Lower leg skin (tissue), 4 donors: ENCODE measurements around the gene KTI12. TPM values are rescaled to one million over a fixed set of nuclear protein-coding genes. Genes with fewer than 3 reads are reported as not detected.
"Not testable (repeated sequence)": the region's sequence is repeated elsewhere in the genome, so short reads cannot be mapped to it uniquely, and the experiment has no call there.

Experiments used
- DNase-seq, 2 donors: peaks; one replicate each; pipeline ENCODE4 v3.0.0-alpha.2; 2019; ENCODE audit warnings: low spot score in 2 of 2
- H3K4me3 ChIP-seq: fragments of 200-600 bp; sonication (generic); 2 replicates; pipeline ENCODE4 v1.5.1; 2017; ENCODE audit warnings: mild to moderate bottlenecking, low read depth; ENCODE audit not compliant: poor library complexity, severe bottlenecking
- POLR2A ChIP-seq, 2 donors: fragments of 450-650 bp; IDR thresholded peaks; one replicate each; pipeline ENCODE4 v1.6.1; 2016 to 2017; ENCODE audit warnings: antibody characterized with exemption in 2 of 2, mild to moderate bottlenecking in 1 of 2, moderate library complexity in 1 of 2
- WGBS, 2 donors: methylation state at CpG; one replicate each; pipeline ENCODE4 v1.1.5; 2018; 5-methylcytosine and 5-hydroxymethylcytosine counted together
- intact Hi-C: fragments of 100-400 bp; cut with DNase I; formaldehyde crosslinking; loops from one replicate; pipeline ENCODE4 v1.15.0; 2023; ENCODE audit warnings: low total_unique reads
- total RNA-seq, 4 donors: library from RNA; depleted of rRNA; stranded (reverse); fragments of >200 nt; gene quantifications; one replicate each; pipeline ENCODE4 v1.1.0, GENCODE V29; 2016
- TF ChIP-seq, protein P1 (sequence below), 3 donors: fragments of 450-650 bp; IDR thresholded peaks; one replicate each; pipeline ENCODE4 v1.5.1; 2016; ENCODE audit warnings: antibody characterized with exemption in 3 of 3, mild to moderate bottlenecking in 3 of 3, moderate library complexity in 2 of 3

The KTI12 gene, protein sequence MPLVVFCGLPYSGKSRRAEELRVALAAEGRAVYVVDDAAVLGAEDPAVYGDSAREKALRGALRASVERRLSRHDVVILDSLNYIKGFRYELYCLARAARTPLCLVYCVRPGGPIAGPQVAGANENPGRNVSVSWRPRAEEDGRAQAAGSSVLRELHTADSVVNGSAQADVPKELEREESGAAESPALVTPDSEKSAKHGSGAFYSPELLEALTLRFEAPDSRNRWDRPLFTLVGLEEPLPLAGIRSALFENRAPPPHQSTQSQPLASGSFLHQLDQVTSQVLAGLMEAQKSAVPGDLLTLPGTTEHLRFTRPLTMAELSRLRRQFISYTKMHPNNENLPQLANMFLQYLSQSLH
- total RNA-seq, result 1 to 10 TPM; 6.8 to 8.7 (median 7.1) TPM

DNA sequence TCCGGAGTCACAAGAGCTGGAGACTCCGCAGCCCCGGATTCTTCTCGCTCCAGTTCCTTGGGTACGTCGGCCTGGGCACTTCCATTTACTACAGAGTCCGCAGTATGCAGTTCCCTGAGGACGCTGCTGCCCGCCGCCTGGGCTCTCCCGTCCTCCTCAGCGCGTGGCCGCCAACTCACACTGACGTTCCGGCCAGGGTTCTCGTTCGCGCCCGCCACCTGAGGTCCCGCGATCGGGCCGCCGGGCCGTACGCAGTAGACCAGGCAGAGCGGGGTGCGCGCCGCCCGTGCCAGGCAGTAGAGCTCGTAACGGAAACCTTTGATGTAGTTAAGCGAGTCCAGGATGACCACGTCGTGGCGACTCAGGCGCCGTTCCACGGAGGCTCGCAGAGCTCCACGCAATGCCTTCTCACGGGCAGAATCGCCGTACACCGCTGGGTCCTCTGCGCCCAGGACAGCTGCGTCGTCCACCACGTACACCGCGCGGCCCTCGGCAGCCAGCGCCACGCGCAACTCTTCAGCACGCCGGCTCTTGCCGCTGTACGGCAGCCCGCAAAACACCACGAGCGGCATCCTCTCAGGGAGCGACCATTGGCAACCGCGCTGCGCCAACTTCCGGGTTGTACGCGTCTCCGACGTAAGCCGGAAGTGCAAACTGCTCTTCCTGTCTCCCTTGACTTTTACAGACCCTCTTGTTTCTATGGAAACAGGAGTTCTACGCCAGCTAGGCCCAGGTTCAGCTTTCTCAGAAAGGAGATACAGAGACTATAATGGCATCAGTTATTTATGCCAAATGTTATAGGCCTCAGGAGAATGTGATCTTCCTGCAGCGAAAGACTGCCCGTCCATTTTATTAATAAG is at the start of gene KTI12:
Gene KTI12 (minus strand): TSS at position 621 of the 860 bp plus-strand sequence. CDS start 49 bp downstream, at position 572.
- WGBS, 2 donors, result 2 to 5% methylated on average over 29 to 70 of the region's 78 CpGs
- intact Hi-C loops, result no loop called here

DNA sequence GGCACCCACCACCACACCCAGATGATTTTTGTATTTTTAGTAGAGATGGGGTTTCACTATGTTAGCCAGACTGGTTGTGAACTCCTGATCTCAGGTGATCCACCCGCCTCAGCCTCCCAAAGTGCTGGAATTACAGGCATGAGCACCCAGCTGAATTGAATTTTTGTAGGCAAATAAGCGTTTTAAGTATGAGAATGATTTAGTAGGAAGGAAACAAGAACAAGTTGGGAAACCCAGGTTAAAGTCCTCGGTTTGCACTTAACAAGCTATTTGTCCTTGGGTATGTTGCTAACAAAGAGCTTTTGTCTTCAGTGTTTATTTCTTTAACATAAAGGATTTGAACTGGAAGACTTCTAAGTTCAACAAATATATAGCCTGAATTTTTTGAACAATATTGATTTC is 46.4 kb upstream of the KTI12 start:
- TF ChIP-seq POLR2A (IDR thresholded peaks at IDR 0.05), result no peak
- TF ChIP-seq, protein P1, sequence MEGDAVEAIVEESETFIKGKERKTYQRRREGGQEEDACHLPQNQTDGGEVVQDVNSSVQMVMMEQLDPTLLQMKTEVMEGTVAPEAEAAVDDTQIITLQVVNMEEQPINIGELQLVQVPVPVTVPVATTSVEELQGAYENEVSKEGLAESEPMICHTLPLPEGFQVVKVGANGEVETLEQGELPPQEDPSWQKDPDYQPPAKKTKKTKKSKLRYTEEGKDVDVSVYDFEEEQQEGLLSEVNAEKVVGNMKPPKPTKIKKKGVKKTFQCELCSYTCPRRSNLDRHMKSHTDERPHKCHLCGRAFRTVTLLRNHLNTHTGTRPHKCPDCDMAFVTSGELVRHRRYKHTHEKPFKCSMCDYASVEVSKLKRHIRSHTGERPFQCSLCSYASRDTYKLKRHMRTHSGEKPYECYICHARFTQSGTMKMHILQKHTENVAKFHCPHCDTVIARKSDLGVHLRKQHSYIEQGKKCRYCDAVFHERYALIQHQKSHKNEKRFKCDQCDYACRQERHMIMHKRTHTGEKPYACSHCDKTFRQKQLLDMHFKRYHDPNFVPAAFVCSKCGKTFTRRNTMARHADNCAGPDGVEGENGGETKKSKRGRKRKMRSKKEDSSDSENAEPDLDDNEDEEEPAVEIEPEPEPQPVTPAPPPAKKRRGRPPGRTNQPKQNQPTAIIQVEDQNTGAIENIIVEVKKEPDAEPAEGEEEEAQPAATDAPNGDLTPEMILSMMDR (IDR thresholded peaks at IDR 0.05), result no peak
- H3K4me3 ChIP-seq, result no peak overlapping the region
- WGBS, 2 donors, result 77 to 86% methylated on average over 3 of the region's 3 CpGs
- no peak for DNase-seq
- intact Hi-C loops, result no loop called here

More for the DNA sequence above, at the start of gene KTI12:
- TF ChIP-seq, protein P1 (IDR thresholded peaks at IDR 0.05), result peak in 1 of 3 donors; percentile 37
- no peak for TF ChIP-seq POLR2A (IDR thresholded peaks at IDR 0.05)
- peak; percentile 72 to 96 for DNase-seq
- peak within 1 kb of the TSS; percentile 58 for H3K4me3 ChIP-seq

DNA sequence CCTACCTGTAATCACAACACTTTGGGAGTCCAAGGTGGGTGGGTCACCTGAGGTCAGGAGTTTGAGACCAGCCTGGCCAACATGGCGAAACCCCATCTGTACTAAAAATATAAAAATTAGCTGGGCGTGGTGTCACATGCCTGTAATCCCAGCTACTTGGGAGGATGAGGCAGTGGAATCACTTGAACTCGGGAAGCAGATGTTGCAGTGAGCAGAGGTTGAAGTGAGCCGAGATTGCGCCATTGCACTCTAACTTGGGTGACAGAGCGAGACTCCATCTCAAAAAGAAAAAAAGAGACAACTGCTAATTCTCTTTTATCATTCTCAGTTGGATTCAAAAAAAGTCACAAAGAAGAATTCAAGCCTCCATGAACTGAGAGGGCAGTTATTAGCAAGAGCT is 43.7 kb upstream of the KTI12 start:
- intact Hi-C loops, H3K4me3 ChIP-seq, DNase-seq: not testable (repeated sequence)
- WGBS, 2 donors, result 89 to 90% methylated on average over 6 of the region's 6 CpGs

DNA sequence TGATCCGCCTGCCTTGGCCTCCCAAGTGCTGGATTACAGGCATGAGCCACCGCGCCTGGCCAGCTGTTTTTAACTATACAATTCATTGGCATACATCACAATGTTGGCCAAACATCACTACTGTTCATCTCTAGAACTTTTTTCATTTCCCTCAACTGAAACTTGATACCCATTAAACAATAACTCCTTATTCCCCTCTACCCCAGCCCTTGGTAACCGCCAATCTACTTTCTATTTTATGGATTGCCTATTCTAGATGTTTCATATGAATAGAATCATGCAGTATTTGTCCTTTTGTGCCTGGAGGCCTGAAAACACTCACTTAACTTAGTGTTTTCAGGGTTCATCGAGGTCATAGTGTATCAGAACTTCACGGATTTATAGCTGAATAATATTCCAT is 38.7 kb upstream of the KTI12 start:
- 80 to 92% methylated on average over 6 of the region's 6 CpGs for WGBS, 2 donors

DNA sequence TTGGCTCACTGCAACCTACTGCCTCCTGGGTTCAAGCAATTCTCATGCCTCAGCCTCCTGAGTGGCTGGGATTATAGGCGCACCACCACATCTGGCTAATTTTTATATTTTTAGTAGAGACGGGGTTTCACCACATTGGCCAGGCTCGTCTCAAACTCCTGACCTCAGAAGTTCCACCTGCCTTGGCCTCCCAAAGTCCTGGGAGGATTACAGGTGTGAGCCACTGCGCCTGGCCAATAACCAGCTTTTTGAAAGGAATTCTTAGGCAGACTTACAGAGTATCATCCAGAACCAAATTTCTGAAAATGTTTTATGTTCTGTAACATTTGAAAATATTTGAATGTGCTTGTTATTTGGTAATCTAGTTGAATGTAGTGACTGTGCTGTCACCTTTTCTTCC is 37.1 kb upstream of the KTI12 start:
- WGBS, 2 donors, result 84 to 90% methylated on average over 4 of the region's 4 CpGs

More for the DNA sequence above, 38.7 kb upstream of the KTI12 start:
- intact Hi-C loops, result no loop called here
- no peak overlapping the region for H3K4me3 ChIP-seq
- TF ChIP-seq, protein P1 (IDR thresholded peaks at IDR 0.05), result no peak
- TF ChIP-seq POLR2A (IDR thresholded peaks at IDR 0.05), result no peak
- no peak for DNase-seq

DNA sequence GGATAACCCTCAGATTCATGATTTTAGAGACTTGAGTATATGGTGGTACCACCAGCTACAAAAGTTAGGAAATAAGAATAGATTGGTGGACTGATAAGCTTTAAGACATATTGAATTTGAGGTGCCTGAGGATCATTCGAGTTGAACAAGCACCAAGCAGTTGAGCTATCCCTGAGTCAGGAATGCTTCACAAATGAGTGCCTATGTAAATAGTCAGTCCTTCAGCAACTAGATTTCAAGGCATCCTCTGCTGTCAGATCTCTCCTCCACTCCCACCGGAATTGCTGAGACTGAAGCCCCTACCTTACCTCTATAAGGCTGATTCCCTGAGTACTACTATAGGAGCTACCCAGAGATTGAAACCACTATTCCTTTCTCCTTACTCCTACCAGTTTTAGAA is 29.6 kb upstream of the KTI12 start:
- intact Hi-C loops, result no loop called here
- DNase-seq, result no peak
- no peak overlapping the region for H3K4me3 ChIP-seq
- 97% methylated on average over 2 of the region's 2 CpGs for WGBS, 2 donors
- TF ChIP-seq, protein P1 (IDR thresholded peaks at IDR 0.05), result no peak
- no peak for TF ChIP-seq POLR2A (IDR thresholded peaks at IDR 0.05)

More for the DNA sequence above, 37.1 kb upstream of the KTI12 start:
- no peak for DNase-seq
- TF ChIP-seq POLR2A (IDR thresholded peaks at IDR 0.05), result no peak
- intact Hi-C loops, result no loop called here
- H3K4me3 ChIP-seq, result no peak overlapping the region
